HG02938 (cell line): ENCODE data around the gene PPDPF.

Experiments
- ATAC-seq: cut with Tn5 transposase; IDR thresholded peaks from one replicate; pipeline ENCODE4 v1.9.1; 2021; ENCODE audit warnings: mild to moderate bottlenecking, moderate library complexity; ENCODE audit not compliant: unreplicated experiment

The PPDPF gene

DNA sequence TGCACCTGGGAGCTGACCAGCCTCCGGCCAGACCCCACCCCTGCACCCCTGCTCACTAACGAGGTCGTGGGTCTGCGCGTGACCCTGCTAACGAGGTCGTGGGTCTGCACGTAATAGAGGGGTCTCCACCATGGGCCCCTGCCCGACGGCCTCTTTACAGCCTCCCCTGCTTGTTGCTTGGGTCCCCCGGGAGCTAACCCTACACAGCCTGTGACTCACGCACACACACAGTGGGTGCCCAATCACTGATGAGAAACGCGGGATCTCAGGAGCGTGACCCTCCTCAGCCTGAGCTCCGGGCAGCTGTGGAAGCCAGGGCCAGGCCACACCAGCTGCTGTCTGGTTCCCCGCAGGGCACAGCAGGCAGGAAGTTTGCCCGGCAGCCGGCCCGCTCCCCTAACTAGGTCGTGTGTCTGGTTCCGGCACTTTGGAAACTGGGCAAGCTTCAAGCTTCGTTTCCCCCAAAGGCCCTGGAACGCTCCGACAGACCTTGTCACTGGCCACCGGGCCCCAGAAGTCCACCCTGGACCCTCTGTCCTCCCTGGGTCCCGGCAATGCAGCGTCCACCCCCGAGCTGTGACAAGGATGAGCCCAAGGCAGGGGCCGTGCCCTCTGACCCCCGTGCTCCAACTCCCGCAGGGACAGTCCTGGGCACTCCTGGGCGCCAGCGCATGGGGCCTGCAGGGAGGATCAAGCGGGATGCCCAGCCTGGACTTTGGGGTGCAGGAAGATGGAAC, 15.8 kb downstream of the PPDPF start:
- no peak for ATAC-seq

DNA sequence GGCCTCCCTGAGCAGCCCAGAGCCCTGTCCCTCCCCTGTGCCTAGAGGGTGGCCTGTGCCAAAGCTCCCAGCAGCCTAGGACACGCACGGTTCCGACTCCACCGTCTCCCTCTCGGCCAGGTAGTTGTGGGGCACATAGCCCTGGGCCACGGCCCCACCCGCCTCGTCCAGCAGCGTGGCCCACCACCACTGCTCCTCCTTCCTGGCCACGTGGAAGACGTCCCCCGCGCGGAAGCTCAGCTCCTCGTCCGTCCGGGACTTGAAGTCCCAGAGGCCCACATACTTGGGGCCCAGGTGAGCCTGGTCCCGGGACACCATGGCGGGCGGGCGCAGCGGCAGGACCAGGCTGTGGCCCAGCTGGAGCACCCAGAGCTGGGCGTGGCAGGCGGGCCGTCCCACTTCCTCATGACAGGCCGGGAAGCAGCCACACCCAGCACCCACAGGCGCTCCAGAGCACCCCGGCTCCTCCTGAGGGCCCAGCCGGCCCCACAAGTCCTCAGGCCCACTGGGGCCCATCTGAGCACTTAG, 16.5 kb downstream of the PPDPF start, which contains the start of gene PTK6:
PTK6 (minus strand) TSS at position 380 of the 528 bp plus-strand sequence; CDS start at position 318, 62 bp downstream.
- peak; percentile 11 for ATAC-seq

DNA sequence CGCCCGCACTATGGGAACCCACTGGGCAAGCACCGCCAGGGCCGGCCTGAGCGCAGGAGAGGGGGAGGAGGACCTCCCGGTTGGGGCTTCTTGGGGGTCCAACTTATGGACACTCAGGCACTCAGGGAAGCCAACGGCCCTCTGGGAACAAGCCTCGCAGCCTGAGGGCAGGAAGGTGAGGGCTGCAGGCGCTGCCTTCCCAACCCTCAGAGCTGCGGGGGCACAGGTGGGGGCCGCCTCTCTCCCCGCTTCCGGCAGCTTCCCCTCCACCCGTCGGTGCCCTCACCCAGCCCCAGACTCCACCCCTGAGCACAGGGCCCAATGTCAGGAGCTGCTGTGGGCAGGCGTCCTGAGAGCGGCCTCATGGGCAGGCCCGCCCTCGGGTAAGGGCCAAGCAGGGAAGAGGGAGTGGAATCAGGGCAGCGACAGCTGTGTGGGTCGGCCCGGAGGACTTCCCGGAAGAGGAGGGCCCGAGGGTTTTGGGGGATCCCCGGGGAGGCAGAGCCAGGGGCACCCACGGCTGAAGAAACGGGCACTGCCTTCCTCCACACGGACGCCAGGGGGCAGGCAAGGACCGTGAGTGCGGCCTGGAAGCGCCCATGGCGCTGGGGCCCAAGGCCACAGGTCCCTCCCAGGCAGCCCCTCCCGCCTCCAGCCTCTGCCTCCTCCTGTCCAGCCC, 17.1 kb downstream of the PPDPF start:
- peak; percentile 77 for ATAC-seq

DNA sequence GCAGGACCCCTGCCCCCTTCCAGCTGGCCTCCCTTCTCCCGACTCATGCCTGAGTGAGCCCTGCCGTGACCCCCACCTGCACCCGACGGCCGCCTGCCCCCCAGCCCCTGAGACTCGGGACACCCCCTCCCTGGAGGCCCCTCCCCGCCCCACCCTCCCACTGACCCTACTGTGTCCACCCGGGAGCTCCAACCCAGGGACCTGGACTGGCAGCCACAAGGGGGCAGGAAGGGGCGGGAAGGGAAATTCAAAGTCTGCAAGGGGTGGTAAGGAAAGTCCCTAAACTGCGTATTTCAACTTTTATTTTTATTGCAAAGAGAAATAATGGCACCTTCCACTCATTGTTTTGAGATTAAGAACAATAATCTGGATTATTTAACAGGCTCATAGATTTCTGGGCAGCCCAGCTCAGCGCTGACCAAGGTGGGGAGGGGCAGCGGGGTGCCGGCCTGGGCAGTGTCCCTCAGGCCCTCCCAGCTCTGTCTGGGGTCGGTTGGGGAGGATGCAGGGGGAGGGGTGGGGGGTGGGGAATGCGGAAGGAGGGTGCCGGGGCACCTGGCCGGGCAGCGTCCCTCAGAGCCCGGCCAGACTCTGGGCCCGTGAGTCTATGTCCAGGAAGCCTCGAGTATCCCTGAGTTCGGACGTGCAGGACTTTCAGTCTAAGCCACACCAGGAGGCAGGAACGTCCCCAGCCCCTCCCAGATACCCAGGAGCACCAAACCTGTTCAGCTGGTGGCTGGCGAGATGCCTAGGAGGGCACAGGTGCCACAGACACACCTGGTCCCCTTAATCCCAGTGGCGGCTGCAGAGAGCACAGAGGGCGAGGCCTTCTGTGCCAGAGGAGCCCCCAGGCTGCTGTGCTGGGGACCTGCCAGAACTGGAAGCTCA, 17.9 kb downstream of the PPDPF start:
- ATAC-seq = no peak

DNA sequence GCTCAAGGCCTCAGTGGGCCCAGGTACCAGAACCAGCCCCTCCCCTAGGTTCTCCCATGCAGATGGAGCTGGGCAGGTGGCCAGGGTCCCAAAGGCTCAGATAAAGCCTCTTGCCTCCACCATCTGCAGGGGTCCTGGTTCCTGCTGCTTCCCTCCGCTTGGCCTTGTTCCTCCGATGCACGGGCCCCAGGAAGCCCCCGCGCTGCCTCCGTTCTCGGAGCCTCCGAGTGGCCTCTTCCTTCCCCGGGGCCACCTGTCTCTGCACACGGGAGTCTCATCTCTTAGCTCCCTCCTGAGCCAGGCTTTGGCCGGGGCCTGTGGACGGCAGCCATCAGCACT, 18.5 kb downstream of the PPDPF start:
- no peak for ATAC-seq

DNA sequence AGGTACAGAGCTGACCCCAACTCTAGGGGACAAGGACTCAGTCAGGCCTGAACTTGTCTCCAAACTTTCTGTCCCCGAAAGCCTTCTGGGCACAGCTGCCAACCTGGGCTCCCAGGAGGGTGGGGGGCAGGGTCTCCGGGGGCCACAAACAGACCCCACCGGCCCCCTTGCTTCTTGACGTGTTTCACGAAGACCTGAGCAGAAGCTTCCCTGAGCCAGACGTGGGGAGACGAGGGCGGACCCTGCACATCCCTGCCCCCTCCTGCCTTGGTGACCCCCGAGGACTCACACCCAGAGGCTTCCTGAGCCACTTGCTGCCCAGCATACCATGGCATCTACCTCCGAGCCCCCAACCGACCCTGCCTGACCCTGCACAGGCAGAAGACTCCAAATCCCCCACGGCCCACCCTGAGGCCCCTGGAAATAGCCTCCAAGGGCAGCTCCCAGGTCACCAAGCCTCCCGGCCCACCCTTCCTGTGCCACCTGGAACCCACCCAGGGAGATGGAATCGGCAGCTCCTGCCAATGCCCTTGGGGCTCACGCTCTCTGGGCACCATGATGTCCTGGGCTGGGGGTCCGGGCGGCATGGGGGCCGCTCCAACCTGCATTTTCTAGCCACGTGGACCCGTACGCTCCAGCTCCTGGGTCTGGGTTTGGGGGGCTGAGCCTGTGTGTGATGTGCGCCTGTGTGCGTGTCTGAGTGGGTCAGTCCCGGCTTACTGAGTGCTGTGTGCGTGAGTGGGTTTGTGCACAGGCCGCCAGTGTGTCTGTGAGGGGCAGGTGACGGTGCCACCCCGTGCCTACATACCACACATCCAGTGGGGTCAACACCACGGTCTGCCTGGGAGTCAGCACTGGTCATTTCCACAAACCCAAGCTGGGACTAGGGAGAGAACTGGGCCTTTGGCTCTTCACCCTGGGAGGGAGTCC, 19.1 kb downstream of the PPDPF start:
- ATAC-seq = no peak

DNA sequence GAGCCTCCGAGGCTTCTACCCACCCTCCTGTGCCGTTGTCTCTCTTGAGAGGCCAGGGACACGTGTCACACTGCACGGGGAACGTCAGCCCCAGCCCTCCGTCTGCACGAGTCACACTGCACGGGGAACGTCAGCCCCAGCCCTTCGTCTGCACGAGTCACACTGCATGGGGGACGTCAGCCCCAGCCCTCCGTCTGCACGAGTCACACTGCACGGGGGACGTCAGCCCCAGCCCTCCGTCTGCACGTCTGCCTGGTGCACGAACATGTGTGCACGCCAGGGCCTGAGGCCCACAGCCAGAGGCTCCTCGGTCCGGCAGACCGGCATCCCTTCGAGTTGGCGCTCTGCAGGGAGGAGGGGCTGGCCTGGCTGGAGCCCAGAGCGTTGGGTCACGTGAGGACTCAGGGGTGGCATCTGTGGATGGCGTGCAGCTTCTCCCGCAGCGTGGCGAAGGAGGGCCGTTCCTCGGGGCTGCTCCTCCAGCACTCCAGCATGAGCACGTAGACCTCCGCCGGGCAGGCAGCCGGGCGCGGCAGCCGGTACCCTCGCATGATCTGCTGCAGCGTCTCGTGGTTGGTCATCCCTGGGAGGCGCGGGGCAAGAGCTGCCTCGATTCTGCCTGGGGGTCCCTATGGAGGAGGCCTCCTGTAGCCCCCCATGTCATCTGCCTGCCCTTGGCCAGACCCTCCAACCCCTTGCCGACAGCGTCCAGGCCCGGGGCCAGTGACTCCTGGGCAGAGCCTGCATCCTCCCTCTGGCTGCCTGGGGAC, 20.0 kb downstream of the PPDPF start:
- ATAC-seq = no peak

DNA sequence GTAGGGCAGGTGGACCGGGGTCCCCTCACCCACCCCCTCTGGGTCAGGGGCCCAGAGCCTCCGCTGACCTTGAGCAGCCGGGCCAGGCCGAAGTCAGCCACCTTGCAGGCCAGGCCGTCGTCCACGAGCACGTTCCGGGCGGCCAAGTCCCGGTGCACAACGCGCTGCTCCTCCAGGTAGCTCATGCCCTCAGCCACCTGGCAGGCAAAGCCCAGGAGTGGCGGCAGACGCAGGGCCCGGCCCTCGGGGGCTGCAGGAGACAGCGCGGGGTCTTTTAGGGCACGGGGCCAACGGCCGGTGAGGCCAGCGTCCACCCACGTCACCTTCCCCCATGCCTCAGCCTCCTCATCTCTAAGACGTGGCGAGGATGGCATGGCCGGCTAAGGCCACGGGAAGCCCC, 20.8 kb downstream of the PPDPF start:
- ATAC-seq = no peak

DNA sequence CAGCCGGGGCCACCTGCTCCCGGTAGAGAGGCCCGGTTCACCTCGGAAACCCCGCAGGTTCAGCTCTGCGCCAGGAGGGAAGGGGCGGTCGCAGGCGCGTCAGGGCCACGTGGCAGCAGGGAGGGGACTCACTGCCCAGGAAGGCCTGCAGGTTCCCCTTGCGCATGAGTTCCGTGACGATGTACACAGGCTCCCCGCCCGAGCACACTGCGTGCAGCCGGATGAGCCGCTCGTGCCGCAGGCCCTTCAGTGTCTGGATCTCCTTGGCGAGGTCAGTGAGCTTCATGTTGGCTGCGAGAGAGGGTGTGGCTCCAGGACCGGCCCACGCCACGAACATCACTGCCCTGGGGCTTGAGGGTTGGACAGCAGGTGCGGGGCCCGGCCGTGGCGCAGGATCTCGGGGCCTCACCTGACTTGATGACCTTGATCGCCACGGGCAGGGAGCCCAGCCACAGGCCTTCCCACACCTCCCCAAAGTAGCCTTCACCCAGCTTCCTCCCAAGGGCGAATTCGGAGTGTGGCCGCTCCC, 21.5 kb downstream of the PPDPF start:
- ATAC-seq = no peak

DNA sequence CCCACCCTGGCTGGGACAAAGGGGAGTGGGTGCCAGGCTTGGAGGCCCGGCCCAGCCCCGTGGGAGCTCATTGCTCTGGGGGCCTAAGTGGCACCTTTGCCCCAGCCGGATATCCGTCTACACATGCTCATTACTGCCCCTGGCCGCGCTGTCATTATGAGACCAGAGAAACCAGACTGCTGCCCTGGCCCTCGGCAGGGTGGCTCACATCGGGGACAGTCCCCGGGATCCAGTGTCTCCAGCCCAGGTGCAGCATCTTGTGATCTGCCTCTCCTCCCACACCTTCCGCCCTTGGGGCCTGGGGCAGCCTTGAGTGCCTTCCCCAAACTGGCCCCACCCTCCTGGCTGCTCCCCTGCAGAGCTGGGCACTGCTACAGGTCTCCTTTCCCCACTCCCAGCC, 22.1 kb downstream of the PPDPF start:
- no peak for ATAC-seq

DNA sequence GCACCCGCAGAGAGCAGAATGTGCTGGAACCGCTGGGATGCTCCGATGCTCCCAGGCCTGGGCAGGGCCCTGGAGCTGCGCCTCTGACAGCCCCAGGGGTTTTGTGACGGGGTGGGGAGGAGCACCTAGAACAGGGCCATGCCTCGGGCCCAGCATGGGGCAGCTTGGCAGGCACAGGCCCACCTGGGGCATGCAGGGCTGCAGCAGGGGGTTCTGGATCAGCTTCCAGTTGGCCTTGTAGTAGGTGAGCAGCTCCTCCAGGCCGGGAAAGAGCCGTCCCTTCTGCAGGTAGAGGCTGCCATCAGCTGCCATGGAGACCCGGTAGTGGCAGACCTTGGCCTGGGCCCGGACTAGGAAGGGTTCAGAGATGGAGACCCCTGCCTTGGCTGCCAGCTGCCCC, 22.6 kb downstream of the PPDPF start:
- no peak for ATAC-seq

DNA sequence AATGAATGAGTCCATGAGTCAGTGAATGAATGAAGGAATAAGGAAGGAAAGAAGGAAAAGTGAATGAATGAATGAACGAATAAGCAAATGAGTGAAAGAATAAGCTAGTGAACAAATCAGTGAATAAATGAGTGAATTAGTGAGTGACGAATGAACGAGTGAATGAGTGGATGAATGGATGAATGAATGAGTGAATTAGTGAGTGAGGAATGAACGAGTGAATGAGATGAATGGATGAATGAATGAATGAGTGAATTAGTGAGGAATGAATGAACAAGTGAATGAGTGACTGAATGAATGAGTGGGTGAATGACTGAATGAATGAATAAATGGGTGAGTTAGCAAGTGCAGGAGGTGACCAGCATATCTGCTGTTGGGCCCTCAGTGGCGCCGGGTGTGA, 23.2 kb downstream of the PPDPF start:
- ATAC-seq = no peak

DNA sequence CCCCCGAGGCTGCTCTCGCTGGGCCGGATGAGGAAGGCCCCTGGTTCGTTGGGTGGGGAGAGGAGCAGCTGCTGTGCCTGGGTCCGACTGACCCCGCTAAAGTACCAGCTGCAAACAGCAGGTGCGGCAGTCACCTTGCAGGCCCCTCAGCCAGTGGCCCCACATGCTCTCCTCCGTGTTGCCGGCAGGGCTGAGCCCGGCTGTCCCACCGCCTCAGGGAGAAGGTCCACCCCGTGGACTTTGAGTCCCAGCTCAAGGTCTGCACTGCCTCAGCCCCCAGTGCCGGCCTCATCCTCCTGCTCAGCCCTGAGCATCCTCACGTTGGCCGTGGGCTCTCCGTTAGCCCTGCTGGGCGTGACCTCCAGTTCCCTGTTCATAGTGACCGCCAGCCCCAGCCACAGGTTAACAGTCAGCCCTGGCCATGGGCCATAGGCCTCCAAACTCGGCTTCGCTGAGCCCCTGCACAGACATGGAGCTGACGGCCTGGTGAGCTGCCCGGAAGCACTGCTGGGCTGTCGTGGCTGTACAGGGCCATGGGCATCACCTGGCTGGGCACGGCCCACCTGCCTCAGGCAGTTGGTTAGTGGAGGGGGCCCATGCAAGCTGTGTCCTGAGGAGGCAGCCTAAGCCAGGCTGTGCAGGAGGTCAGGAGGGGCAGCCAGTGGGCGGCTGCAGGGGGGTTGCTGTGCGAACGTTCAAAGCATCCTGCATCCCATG, 23.8 kb downstream of the PPDPF start:
- ATAC-seq = no peak

DNA sequence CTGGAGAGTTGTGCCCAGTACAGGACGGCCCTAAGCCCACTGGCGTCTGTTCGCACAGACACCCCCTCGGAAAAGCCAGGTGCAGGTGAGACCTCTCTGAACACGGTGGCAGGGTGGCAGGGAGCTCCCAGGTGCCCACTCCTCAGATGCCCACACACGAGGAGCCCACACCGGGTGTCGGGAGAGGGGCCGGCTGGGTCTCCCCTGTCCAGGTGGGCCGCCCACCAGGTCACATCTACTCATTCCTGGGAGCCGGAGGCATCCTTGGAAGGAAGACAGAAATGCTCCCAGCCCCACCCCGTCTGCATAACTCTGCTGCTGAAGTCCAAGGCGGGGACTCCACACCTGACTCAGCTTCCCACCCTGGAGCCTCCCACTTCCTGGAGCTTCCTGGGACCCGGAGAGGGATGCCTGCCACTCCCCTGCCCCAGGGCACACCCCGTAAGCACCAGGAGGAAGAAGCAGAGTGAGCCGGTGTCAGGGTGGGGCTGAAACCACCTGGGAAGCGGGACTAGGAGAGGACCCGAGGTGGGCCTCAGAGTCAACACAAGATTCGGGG, 24.5 kb downstream of the PPDPF start:
- ATAC-seq = no peak

DNA sequence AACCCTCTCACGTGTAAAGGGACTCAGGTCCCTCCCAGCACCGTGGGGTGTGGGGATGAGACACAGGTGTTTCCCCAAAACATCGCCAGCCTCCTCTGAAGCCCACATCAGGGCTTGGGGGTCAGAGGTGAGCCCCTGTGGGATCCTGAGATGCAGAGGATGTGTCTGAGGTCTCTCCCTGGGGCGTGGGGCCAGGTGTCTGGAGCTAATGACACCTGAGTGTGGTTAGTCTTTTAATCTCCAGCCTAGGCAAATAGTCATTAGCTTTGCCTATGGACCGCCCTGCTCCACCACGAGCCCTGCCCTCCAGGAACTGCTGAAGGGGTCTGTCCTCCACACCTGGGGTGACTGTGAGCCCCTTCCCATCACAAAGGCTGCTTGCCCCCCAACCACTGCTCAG, 25.2 kb downstream of the PPDPF start:
- ATAC-seq = no peak

DNA sequence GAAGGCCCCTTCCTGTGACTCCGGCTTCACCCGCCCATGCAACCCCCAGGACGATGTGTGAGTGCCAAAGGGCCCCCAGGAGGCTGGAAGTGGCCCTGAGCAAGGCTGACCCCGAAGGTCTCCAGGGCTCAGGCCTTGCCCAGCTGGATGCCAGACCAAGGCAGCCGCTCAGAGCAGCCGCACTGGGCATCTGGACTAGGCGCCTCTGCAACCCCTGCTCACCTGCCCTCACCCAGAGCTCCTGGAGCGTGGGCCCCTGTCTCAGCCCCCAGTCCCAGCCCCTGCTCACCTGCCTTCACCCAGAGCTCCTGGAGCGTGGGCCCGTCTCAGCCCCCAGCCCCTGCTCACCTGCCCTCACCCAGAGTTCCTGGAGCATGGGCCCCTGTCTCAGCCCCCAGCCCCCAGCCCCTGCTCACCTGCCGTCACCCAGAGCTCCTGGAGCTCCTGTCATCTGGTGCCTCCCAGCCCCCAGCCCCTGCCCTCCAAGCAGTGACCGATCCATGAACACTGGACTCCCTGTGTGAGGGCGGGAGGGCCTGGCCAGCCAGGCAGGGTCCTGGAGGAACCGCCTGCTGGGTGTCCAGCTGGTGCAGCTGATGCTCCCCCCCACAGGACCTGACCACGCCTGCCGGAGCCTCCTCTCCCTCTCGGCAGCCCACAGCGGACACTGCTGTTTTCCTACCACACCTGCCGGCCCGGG, 25.8 kb downstream of the PPDPF start:
- ATAC-seq = no peak

DNA sequence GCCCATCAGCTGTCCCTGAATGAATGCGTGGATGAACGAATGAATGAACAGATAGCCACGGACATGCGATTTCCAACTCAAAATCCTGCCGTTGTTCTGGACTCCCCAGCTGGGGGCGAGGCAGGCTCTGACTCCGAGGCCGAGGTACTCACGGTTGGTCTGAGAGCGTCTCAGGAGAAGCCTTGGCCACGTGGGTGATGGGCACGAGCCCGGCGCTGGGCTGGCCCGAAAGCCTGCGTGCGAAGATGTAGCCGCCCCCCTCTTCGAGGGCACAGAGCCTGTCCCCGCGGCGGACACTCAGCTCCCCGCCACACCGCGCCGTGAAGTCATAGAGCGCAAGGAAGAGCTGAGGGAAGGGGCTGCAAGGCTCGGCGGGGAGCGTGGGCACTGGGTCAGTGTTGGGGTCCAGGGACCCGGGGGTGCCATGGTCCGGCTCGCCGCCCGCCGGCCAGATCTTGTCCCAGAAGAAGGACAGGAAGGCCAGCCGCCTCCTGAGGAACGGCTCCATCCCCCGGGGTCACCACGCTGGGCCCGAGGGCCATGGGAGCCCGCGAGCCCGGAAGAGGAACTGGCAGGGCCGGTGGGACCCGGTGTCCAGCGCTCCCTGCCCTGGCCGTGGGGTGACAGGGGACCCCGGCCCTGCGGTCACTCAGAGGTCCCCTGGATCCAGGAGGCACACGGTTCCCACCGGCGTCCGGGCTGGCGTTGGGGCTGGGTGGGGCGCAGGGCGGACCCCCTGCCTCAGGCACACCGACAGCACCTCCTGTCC, 26.6 kb downstream of the PPDPF start:
- no peak for ATAC-seq
